Endodermal cell (in vitro differentiated cells): ENCODE measurements around the gene CREG2. TPM values are rescaled to one million over a fixed set of nuclear protein-coding genes. Genes with fewer than 3 reads are reported as not detected.

Source experiments
- DNase-seq: peaks from one replicate; pipeline ENCODE4 v3.0.0-alpha.2; 2017
- H3K27ac ChIP-seq: 2 replicates; pipeline ENCODE4 v1.5.1; 2013; ENCODE audit warnings: mild to moderate bottlenecking, low read depth, low read length, moderate library complexity
- H3K27me3 ChIP-seq: 2 replicates; pipeline ENCODE4 v1.6.1; 2013; ENCODE audit warnings: mild to moderate bottlenecking, low read length, moderate library complexity; ENCODE audit not compliant: insufficient read depth, control insufficient read depth, poor library complexity, severe bottlenecking
- H3K36me3 ChIP-seq: 2 replicates; pipeline ENCODE4 v1.7.0; 2013; ENCODE audit warnings: mild to moderate bottlenecking, low read length, moderate library complexity; ENCODE audit not compliant: control insufficient read depth, insufficient read depth
- H3K4me1 ChIP-seq: one replicate; pipeline ENCODE4 v1.7.0; 2013; ENCODE audit warnings: low read length; ENCODE audit not compliant: control insufficient read depth, insufficient read depth
- H3K4me3 ChIP-seq: 2 replicates; pipeline ENCODE4 v1.5.1; 2013; ENCODE audit warnings: mild to moderate bottlenecking, low read length, moderate library complexity
- H3K9ac ChIP-seq: 2 replicates; pipeline ENCODE4 v1.6.1; 2013; ENCODE audit warnings: mild to moderate bottlenecking, low read length, moderate library complexity; ENCODE audit not compliant: poor library complexity, severe bottlenecking; ENCODE audit errors: extremely low read depth
- H3K9me3 ChIP-seq: 2 replicates; pipeline ENCODE4 v1.6.1; 2013; ENCODE audit warnings: mild to moderate bottlenecking, low read length, moderate library complexity; ENCODE audit not compliant: control insufficient read depth
- H3K27ac Mint-ChIP-seq: 2 replicates; pipeline ENCODE4 v1.8.0; 2020; ENCODE audit warnings: mixed read lengths
- H3K27me3 Mint-ChIP-seq: 2 replicates; pipeline ENCODE4 v1.8.0; 2021; ENCODE audit warnings: mild to moderate bottlenecking, mixed read lengths; ENCODE audit not compliant: insufficient read depth
- H3K36me3 Mint-ChIP-seq: 2 replicates; pipeline ENCODE4 v1.8.0; 2020; ENCODE audit warnings: low read depth, mixed read lengths
- H3K4me1 Mint-ChIP-seq: 2 replicates; pipeline ENCODE4 v1.8.0; 2020; ENCODE audit warnings: mixed read lengths
- H3K4me3 Mint-ChIP-seq: 2 replicates; pipeline ENCODE4 v1.8.0; 2020; ENCODE audit warnings: mild to moderate bottlenecking, moderate library complexity, mixed read lengths
- H3K9me3 Mint-ChIP-seq: 2 replicates; pipeline ENCODE4 v1.8.0; 2020; ENCODE audit warnings: mild to moderate bottlenecking, mixed read lengths
- CTCF ChIP-seq: fragments of 200-600 bp; sonication (generic); conservative IDR thresholded peaks from 2 replicates; pipeline ENCODE4 v1.5.0; 2021; ENCODE audit warnings: antibody characterized with exemption, mild to moderate bottlenecking
- WGBS, 2 experiments: methylation state at CpG; one replicate each; pipeline versions ENCODE4 v1.1.5 to v1.1.7; 2013; ENCODE audit warnings: missing lambda C conversion rate in 2 of 2, mixed read lengths in 1 of 2; ENCODE audit not compliant: insufficient coverage in 1 of 2, insufficient read length in 1 of 2; 5-methylcytosine and 5-hydroxymethylcytosine counted together
- total RNA-seq, 2 donors: library from RNA; stranded (reverse); fragmentation: NEBNext Ultra II Directional in 1 of 2; extraction: Animal tissue kit (Norgen Biotek cat#: 25700) in 1 of 2; gene quantifications; 2 replicates in 1 of 2; 3 replicates in 1 of 2; pipeline ENCODE4 v1.2.1, GENCODE V29; 2021

The CREG2 gene
- total RNA-seq, 2 donors from 2014 or later: 0.13 TPM; not detected in 1

- H3K4me1 Mint-ChIP-seq: peaks cover 13% of the 10 kb centered on the region
- H3K27ac Mint-ChIP-seq: no peak overlapping the region
- 84 to 86% methylated on average over 2 to 5 of the region's 7 CpGs for WGBS, 2 experiments
- H3K27ac ChIP-seq: no peak overlapping the region
- H3K9me3 Mint-ChIP-seq: no peaks in the 10 kb centered on the region
- H3K36me3 Mint-ChIP-seq: peaks cover 4% of the 10 kb centered on the region
- no peaks in the 10 kb centered on the region for H3K36me3 ChIP-seq
- H3K27me3 ChIP-seq: no peaks in the 10 kb centered on the region
- peaks cover 7% of the 10 kb centered on the region for H3K4me1 ChIP-seq
- no peak for TF ChIP-seq CTCF
- peaks cover 5% of the 10 kb centered on the region for H3K27me3 Mint-ChIP-seq
- H3K4me3 ChIP-seq: no peak overlapping the region
- H3K9ac ChIP-seq: no peak overlapping the region
- H3K9me3 ChIP-seq: no peaks in the 10 kb centered on the region
- DNase-seq: no peak
- H3K4me3 Mint-ChIP-seq: no peak overlapping the region
Measured at GRCh38 chr2:101310834-101311695, 76.2 kb downstream of the CREG2 start.

GRCh38 chr2:101310090-101310833, 77.0 kb downstream of the CREG2 start:
- Mint-ChIP-seq H3K9me3 (no peaks in the 10 kb centered on the region), H3K4me3 (no peak overlapping the region), H3K27me3 (peaks cover 5% of the 10 kb centered on the region), H3K27ac (no peak overlapping the region), H3K4me1 (peaks cover 21% of the 10 kb centered on the region), H3K36me3 (peaks cover 4% of the 10 kb centered on the region)
- no peak overlapping the region for H3K4me3 ChIP-seq
- 81 to 84% methylated on average over 8 to 10 of the region's 10 CpGs for WGBS, 2 experiments
- no peak overlapping the region for H3K9ac ChIP-seq
- H3K4me1 ChIP-seq: peaks cover 8% of the 10 kb centered on the region
- no peaks in the 10 kb centered on the region for H3K27me3 ChIP-seq
- no peaks in the 10 kb centered on the region for H3K36me3 ChIP-seq
- no peak for TF ChIP-seq CTCF
- DNase-seq: no peak
- no peak overlapping the region for H3K27ac ChIP-seq
- H3K9me3 ChIP-seq: no peaks in the 10 kb centered on the region

- Histone ChIP-seq H3K4me1 (peaks cover 8% of the 10 kb centered on the region), H3K36me3 (no peaks in the 10 kb centered on the region), H3K4me3 (peak within 1 kb of the TSS; percentile 81), H3K9me3 (no peaks in the 10 kb centered on the region), H3K9ac (peak within 1 kb of the TSS; percentile 58), H3K27ac (no peak within 1 kb of the TSS), H3K27me3 (no peaks in the 10 kb centered on the region)
- Mint-ChIP-seq H3K27ac (peak within 1 kb of the TSS; percentile 89), H3K36me3 (peaks cover 6% of the 10 kb centered on the region), H3K9me3 (no peaks in the 10 kb centered on the region), H3K4me3 (peak within 1 kb of the TSS; percentile 78), H3K27me3 (peaks cover 5% of the 10 kb centered on the region), H3K4me1 (peaks cover 24% of the 10 kb centered on the region)
- TF ChIP-seq CTCF: peak; percentile 10
- WGBS, 2 experiments: 9 to 21% methylated on average over 26 to 76 of the region's 76 CpGs
- DNase-seq: peak; percentile 95
Measured at GRCh38 chr2:101308432-101309210, 78.7 kb downstream of the CREG2 start, which contains the start of gene RNF149. Gene RNF149, minus strand, starts transcription at chr2:101308701. Its CDS starts 113 bp downstream, at chr2:101308588.
